Chondrocyte (in vitro differentiated cells): ENCODE results near the gene KIF1A. TPM values are rescaled to one million over a fixed set of nuclear protein-coding genes. Genes with fewer than 3 reads are reported as not detected.

ENCODE experiments used
- DNase-seq: peaks from one replicate; pipeline ENCODE4 v3.0.0; 2021; ENCODE audit warnings: mixed read lengths, low spot score
- H3K27ac Mint-ChIP-seq: one replicate; pipeline ENCODE4 v1.8.0; 2021; ENCODE audit warnings: mild to moderate bottlenecking, moderate library complexity, mixed read lengths; ENCODE audit not compliant: unreplicated experiment
- H3K27me3 Mint-ChIP-seq: 2 replicates; pipeline ENCODE4 v1.8.0; 2021; ENCODE audit warnings: low read depth, mixed read lengths
- H3K36me3 Mint-ChIP-seq: 2 replicates; pipeline ENCODE4 v1.8.0; 2021; ENCODE audit warnings: low read depth, mixed read lengths
- H3K4me1 Mint-ChIP-seq: 2 replicates; pipeline ENCODE4 v1.8.0; 2021; ENCODE audit warnings: low read depth, mild to moderate bottlenecking, mixed read lengths
- H3K4me3 Mint-ChIP-seq: one replicate; pipeline ENCODE4 v1.8.0; 2021; ENCODE audit warnings: mild to moderate bottlenecking, moderate library complexity, mixed read lengths; ENCODE audit not compliant: unreplicated experiment
- H3K9me3 Mint-ChIP-seq: 2 replicates; pipeline ENCODE4 v1.8.0; 2021; ENCODE audit warnings: low read depth, mixed read lengths
- CTCF ChIP-seq: fragments of 200-600 bp; sonication (generic); IDR thresholded peaks from 2 replicates; pipeline ENCODE4 v1.5.0; 2021; ENCODE audit warnings: antibody characterized with exemption, mild to moderate bottlenecking, moderate library complexity
- total RNA-seq: library from RNA; stranded (reverse); gene quantifications from 3 replicates; pipeline ENCODE4 v1.2.1, GENCODE V29; 2021

Gene KIF1A
- total RNA-seq, 1 donor from 2014 or later = 60.0 TPM

- no peak for DNase-seq
- TF ChIP-seq CTCF = no peak
- Mint-ChIP-seq H3K36me3 (peaks cover 16% of the 10 kb centered on the region), H3K4me3 (no peak overlapping the region), H3K27me3 (peaks cover 4% of the 10 kb centered on the region), H3K27ac (no peak overlapping the region), H3K9me3 (no peaks in the 10 kb centered on the region), H3K4me1 (no peaks in the 10 kb centered on the region)
These were observed 74.6 kb downstream of the KIF1A start for GRCh38 chr2:240745456-240745855.

DNA sequence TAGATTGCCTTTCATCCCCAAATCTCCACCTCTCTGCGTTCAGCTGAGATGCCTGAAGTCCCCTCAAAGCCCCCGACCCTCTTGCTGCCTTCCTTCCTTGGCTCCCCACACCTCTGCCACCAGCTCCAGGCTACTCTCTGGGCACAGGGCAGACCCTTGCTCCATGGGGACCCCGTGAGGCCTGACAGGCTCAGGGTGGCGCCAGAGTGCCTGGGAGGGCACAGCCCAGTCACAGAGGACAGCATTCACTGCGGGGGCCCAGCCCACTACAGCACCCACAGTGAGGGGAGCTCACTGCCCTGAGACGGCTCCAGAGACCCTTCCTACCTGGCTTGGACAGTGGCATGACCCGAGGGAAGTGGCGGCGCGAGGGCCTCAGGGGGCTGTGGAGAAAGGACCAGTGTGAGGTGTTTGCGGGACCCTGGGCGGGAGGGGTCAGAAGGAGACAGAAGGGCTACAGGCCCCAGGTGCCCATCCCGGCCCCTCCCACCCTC is 77.4 kb downstream of the KIF1A start:
- Mint-ChIP-seq H3K27ac (no peak overlapping the region), H3K9me3 (no peaks in the 10 kb centered on the region), H3K27me3 (peaks cover 4% of the 10 kb centered on the region), H3K4me3 (no peak overlapping the region), H3K4me1 (no peaks in the 10 kb centered on the region), H3K36me3 (peaks cover 26% of the 10 kb centered on the region)
- no peak for TF ChIP-seq CTCF
- no peak for DNase-seq

- no peak overlapping the region for H3K27ac Mint-ChIP-seq
- peaks cover 29% of the 10 kb centered on the region for H3K36me3 Mint-ChIP-seq
These were observed 78.9 kb downstream of the KIF1A start for GRCh38 chr2:240741091-240741490.

DNA sequence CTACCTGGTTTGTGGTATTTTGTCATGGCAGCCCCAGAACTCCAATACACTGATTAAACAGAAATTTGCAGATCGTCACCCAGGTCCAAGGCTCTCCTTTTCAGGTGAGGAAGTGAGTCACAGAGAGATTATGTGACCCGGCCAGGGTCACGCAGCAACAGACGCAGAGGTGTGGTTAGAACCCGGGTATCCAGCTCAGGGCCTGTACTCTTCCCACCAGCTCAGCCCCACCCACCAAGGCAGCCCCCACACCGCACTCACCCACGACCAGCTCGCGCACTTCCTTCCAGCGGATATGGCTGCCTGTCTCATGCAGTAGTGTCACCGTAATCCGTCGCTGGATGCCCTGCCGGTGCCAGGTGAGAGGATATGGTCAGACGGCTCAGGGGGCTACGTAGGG is 80.2 kb downstream of the KIF1A start:
- Mint-ChIP-seq H3K9me3 (no peaks in the 10 kb centered on the region), H3K27ac (no peak overlapping the region), H3K36me3 (peaks cover 24% of the 10 kb centered on the region), H3K4me3 (no peak overlapping the region), H3K27me3 (peaks cover 4% of the 10 kb centered on the region), H3K4me1 (no peaks in the 10 kb centered on the region)
- DNase-seq = no peak
- no peak for TF ChIP-seq CTCF

More at GRCh38 chr2:240741091-240741490, 78.9 kb downstream of the KIF1A start:
- no peaks in the 10 kb centered on the region for H3K9me3 Mint-ChIP-seq
- DNase-seq = no peak
- no peaks in the 10 kb centered on the region for H3K4me1 Mint-ChIP-seq
- no peak for TF ChIP-seq CTCF
- peaks cover 4% of the 10 kb centered on the region for H3K27me3 Mint-ChIP-seq
- no peak overlapping the region for H3K4me3 Mint-ChIP-seq

GRCh38 chr2:240737958-240738357 is 82.1 kb downstream of the KIF1A start:
- Mint-ChIP-seq H3K9me3 (no peaks in the 10 kb centered on the region), H3K27ac (no peak overlapping the region), H3K4me3 (no peak overlapping the region), H3K27me3 (peaks cover 4% of the 10 kb centered on the region), H3K4me1 (no peaks in the 10 kb centered on the region), H3K36me3 (peaks cover 23% of the 10 kb centered on the region)
- TF ChIP-seq CTCF = no peak
- no peak for DNase-seq
